Measurements from ENCODE around the gene BCAR1.

DNA sequence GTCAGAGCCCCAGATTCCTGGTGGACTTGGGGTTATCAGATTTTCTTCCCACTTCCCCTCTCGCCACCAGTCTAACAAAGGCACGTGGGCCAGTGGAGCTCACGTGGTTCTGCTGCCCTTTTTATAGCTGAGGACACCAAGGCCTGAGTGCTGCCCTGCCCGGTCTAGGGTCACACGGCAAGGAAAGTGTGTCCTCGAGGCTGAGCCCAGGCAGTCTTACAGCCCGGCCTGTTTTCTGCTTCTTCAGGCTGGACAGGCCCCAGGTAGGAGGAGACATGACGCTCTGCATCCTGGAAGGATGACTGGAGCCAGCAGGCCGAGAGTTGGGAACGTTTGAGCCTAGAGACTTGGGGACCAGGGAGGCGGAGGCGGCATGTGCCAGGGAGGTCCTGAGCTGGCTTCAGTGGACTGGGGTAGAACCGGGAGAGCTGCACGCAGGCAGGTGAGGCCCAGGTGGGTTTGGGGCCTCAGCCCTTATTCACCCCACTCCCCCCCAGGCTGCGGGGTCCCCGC lies 29.1 kb downstream of the BCAR1 start:
- TF ChIP-seq, protein P1, sequence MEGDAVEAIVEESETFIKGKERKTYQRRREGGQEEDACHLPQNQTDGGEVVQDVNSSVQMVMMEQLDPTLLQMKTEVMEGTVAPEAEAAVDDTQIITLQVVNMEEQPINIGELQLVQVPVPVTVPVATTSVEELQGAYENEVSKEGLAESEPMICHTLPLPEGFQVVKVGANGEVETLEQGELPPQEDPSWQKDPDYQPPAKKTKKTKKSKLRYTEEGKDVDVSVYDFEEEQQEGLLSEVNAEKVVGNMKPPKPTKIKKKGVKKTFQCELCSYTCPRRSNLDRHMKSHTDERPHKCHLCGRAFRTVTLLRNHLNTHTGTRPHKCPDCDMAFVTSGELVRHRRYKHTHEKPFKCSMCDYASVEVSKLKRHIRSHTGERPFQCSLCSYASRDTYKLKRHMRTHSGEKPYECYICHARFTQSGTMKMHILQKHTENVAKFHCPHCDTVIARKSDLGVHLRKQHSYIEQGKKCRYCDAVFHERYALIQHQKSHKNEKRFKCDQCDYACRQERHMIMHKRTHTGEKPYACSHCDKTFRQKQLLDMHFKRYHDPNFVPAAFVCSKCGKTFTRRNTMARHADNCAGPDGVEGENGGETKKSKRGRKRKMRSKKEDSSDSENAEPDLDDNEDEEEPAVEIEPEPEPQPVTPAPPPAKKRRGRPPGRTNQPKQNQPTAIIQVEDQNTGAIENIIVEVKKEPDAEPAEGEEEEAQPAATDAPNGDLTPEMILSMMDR (IDR thresholded peaks at IDR 0.05) = no peak
- no peak for TF ChIP-seq POLR2A (IDR thresholded peaks at IDR 0.05)

Measured in prostate gland (tissue), 2 donors.